CD14-positive monocyte (primary cell): ENCODE results near the gene AP3D1. TPM values are rescaled to one million over a fixed set of nuclear protein-coding genes. Genes with fewer than 3 reads are reported as not detected.

Experiments used
- DNase-seq, 3 donors: peaks; one replicate each; pipeline ENCODE4 v3.0.0-alpha.2; 2011 to 2022
- H2AFZ ChIP-seq: 2 replicates; pipeline ENCODE4 v1.6.0; 2012; ENCODE audit warnings: mild to moderate bottlenecking, low read depth, low read length, inconsistent platforms; ENCODE audit not compliant: insufficient read depth, poor library complexity, severe bottlenecking
- H3K27ac ChIP-seq, 2 donors: 1 replicate in 1 of 2; 2 replicates in 1 of 2; pipeline ENCODE4 v1.5.1; 2012 to 2013; ENCODE audit warnings: low read length in 2 of 2, control low read depth in 1 of 2, inconsistent platforms in 1 of 2, low read depth in 1 of 2, mild to moderate bottlenecking in 1 of 2
- H3K27me3 ChIP-seq, 2 donors: one replicate each; pipeline versions ENCODE4 v1.6.0 to v1.6.1; 2011 to 2013; ENCODE audit warnings: low read length in 2 of 2; ENCODE audit not compliant: control insufficient read depth in 2 of 2, insufficient read depth in 2 of 2
- H3K36me3 ChIP-seq, 2 donors: replicated peaks in 1 of 2; 1 replicate in 1 of 2; 2 replicates in 1 of 2; pipeline versions ENCODE4 v1.5.1 to v1.6.1; 2012 to 2013; ENCODE audit warnings: low read length in 2 of 2, control low read depth in 1 of 2, inconsistent platforms in 1 of 2, mild to moderate bottlenecking in 1 of 2; ENCODE audit not compliant: insufficient read depth in 2 of 2, control insufficient read depth in 1 of 2
- H3K4me1 ChIP-seq, 2 donors: 1 replicate in 1 of 2; 2 replicates in 1 of 2; pipeline versions ENCODE4 v1.5.1 to v1.6.1; 2012 to 2013; ENCODE audit warnings: low read length in 2 of 2, control low read depth in 1 of 2, inconsistent platforms in 1 of 2, mild to moderate bottlenecking in 1 of 2, moderate library complexity in 1 of 2; ENCODE audit not compliant: insufficient read depth in 2 of 2, control insufficient read depth in 1 of 2
- H3K4me2 ChIP-seq: replicated peaks from 2 replicates; pipeline ENCODE3; 2012; ENCODE audit warnings: low read length, moderate library complexity, mild to moderate bottlenecking; ENCODE audit not compliant: poor library complexity, severe bottlenecking; ENCODE audit errors: extremely low read depth
- H3K4me3 ChIP-seq, 3 experiments: fragments of 200-600 bp in 1 of 3; sonication (generic) in 1 of 3; replicated peaks in 1 of 3; 1 replicate in 2 of 3; 2 replicates in 1 of 3; pipeline ENCODE4 v1.5.1; 2011 to 2013; ENCODE audit warnings: low read length in 3 of 3, mild to moderate bottlenecking in 3 of 3, control low read depth in 2 of 3, low read depth in 2 of 3, inconsistent platforms in 1 of 3, moderate library complexity in 1 of 3
- H3K79me2 ChIP-seq: 2 replicates; pipeline ENCODE4 v1.6.0; 2012; ENCODE audit warnings: mild to moderate bottlenecking, control low read depth, inconsistent platforms, low read length, moderate library complexity; ENCODE audit not compliant: insufficient read depth
- H3K9ac ChIP-seq: 2 replicates; pipeline ENCODE4 v1.6.0; 2017; ENCODE audit warnings: low read length, mild to moderate bottlenecking; ENCODE audit not compliant: insufficient read depth, poor library complexity, severe bottlenecking
- H3K9me3 ChIP-seq, 2 donors: replicated peaks in 1 of 2; 1 replicate in 1 of 2; 2 replicates in 1 of 2; pipeline versions ENCODE4 v1.5.1 to v1.6.1; 2012 to 2013; ENCODE audit warnings: low read length in 2 of 2, control low read depth in 1 of 2; ENCODE audit not compliant: control insufficient read depth in 1 of 2, insufficient read depth in 1 of 2
- H4K20me1 ChIP-seq: 2 replicates; pipeline ENCODE4 v1.6.0; 2012; ENCODE audit warnings: mild to moderate bottlenecking, low read length, control low read depth, moderate library complexity; ENCODE audit not compliant: insufficient read depth
- H3K27ac Mint-ChIP-seq, 7 donors: one replicate each; pipeline ENCODE4 v1.8.0; 2020; ENCODE audit warnings: mild to moderate bottlenecking in 7 of 7, mixed read lengths in 7 of 7, moderate library complexity in 6 of 7, inconsistent platforms in 2 of 7
- H3K27me3 Mint-ChIP-seq, 3 donors: one replicate each; pipeline ENCODE4 v1.8.0; 2021 to 2022; ENCODE audit warnings: low read depth in 3 of 3, mild to moderate bottlenecking in 3 of 3, mixed read lengths in 3 of 3, moderate library complexity in 3 of 3, inconsistent platforms in 1 of 3
- H3K36me3 Mint-ChIP-seq, 2 donors: one replicate each; pipeline ENCODE4 v1.8.0; 2020; ENCODE audit warnings: mixed read lengths in 2 of 2, inconsistent platforms in 1 of 2, mild to moderate bottlenecking in 1 of 2
- H3K4me1 Mint-ChIP-seq: one replicate; pipeline ENCODE4 v1.8.0; 2020; ENCODE audit warnings: mild to moderate bottlenecking, mixed read lengths
- H3K4me3 Mint-ChIP-seq, 2 donors: one replicate each; pipeline ENCODE4 v1.8.0; 2020; ENCODE audit warnings: mild to moderate bottlenecking in 2 of 2, mixed read lengths in 2 of 2, moderate library complexity in 1 of 2
- H3K9me3 Mint-ChIP-seq, 7 donors: one replicate each; pipeline ENCODE4 v1.8.0; 2020 to 2022; ENCODE audit warnings: mixed read lengths in 7 of 7, mild to moderate bottlenecking in 6 of 7, moderate library complexity in 6 of 7, inconsistent platforms in 2 of 7
- CTCF ChIP-seq: fragments of 200-600 bp; IDR thresholded peaks from one replicate; pipeline ENCODE4 v1.8.0; 2022; ENCODE audit warnings: antibody characterized with exemption, mild to moderate bottlenecking
- WGBS: methylation state at CpG from one replicate; pipeline ENCODE4 v1.1.5; 2013; ENCODE audit warnings: missing lambda C conversion rate; ENCODE audit not compliant: insufficient coverage; 5-methylcytosine and 5-hydroxymethylcytosine counted together
- intact Hi-C, 2 donors: fragments of 100-400 bp; cut with micrococcal nuclease; formaldehyde crosslinking; loops; one replicate each; pipeline versions ENCODE4 v1.15.0 to v1.15.1; 2023
- polyA plus RNA-seq, 3 donors: library from polyadenylated mRNA; depleted of rRNA in 1 of 3; unstranded in 2 of 3; stranded (reverse) in 1 of 3; fragments of 300-500 nt in 2 of 3; fragments of >200 nt in 1 of 3; fragmentation: Illumina TruSeq in 2 of 3; gene quantifications; 1 replicate in 2 of 3; 2 replicates in 1 of 3; pipeline ENCODE4 v1.2.3, GENCODE V29; 2012 to 2021

Gene AP3D1
- polyA plus RNA-seq, 3 donors: 9.6 to 105 (median 12.4) TPM

DNA sequence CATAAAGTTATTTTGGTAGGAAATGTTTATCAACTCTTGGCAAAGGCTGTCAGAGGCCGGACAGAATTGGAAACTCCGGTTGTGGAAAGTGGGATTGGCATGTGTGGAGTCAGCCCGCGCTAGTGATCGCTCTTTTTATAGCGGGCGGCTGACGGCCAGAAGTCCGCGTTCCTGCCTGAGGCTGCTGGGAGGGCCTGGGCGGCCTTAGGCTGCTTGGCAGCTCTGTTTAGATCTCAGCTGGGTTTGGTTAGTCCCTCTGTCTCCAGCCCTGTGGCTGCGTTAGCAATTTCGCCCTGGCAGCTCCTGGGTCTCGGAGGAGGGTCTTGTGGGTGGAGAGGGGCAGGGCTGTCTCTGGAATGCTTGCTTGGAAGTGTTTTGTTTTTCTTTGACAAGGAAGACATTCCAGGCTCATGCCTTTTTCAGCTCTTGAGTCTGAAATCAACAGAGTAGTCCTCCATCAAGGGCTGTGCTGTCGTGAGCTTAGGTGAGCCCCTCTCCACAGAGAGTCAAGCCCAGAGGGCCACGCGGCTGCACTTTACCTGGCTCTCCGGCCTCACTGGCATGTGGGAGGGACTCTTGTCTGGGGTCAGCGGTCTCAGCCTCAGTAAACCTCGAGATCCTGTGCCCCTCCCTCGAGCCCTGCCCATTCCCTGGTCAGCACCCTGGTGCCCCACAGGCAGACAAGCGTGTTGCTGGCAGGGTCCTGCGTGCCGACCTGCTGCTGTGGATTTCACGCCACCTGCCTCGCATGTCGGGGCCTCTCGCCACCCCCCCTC is 34.9 kb upstream of the AP3D1 start:
- Histone ChIP-seq H3K4me1 (peaks cover 21 to 26% of the 10 kb centered on the region in 2 donors), H3K9me3 (no peaks in the 10 kb centered on the region), H3K27me3 (no peaks in the 10 kb centered on the region), H3K9ac (no peak overlapping the region), H3K4me3 (no peak overlapping the region), H3K79me2 (peaks cover 76% of the 10 kb centered on the region), H4K20me1 (peaks cover 78% of the 10 kb centered on the region), H3K36me3 (peaks cover 49 to 77% of the 10 kb centered on the region in 2 donors), H2AFZ (no peak overlapping the region), H3K4me2 (no peak overlapping the region), H3K27ac (no peak overlapping the region)
- intact Hi-C loops: loop anchor here in 1 of 2 donors (5.0 kb wide), 1 partner anchor 34 kb away; the partner anchor contains the start of gene AP3D1
- no peak overlapping the region for H3K4me3 Mint-ChIP-seq
- H3K27me3 Mint-ChIP-seq: peaks cover 0 to 4% (median 2%) of the 10 kb centered on the region in 3 donors
- peaks cover 24% of the 10 kb centered on the region for H3K4me1 Mint-ChIP-seq
- H3K36me3 Mint-ChIP-seq: peaks cover 60 to 82% of the 10 kb centered on the region in 2 donors
- peaks cover 0 to 3% (median 0%) of the 10 kb centered on the region in 7 donors for H3K9me3 Mint-ChIP-seq
- 95% methylated on average over 24 of the region's 28 CpGs for WGBS
- H3K27ac Mint-ChIP-seq: peak overlapping the region in 4 of 7 donors; percentile 35 to 92 (median 66)
- no peak for TF ChIP-seq CTCF
- DNase-seq: no peak

DNA sequence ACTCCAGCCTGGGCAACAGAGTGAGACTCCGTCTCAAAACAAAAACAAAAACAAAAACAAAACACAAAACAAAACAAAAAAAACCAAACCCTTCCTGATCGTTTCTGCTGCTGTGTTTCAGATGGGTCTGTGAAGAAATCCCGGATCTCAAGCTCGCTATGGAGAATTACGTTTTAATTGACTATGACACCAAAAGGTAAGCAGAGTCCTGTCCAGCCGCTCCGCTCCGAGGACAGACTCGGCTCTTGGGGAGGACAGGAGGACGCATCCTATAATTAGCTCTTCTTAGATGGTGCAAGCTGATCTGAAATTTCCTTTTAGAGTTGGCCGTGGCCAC is 34.3 kb upstream of the AP3D1 start:
- H3K79me2 ChIP-seq: peaks cover 77% of the 10 kb centered on the region
- Mint-ChIP-seq H3K27me3 (peaks cover 0 to 4% (median 2%) of the 10 kb centered on the region in 3 donors), H3K4me3 (no peak overlapping the region), H3K36me3 (peaks cover 58 to 82% of the 10 kb centered on the region in 2 donors), H3K9me3 (peaks cover 0 to 3% (median 0%) of the 10 kb centered on the region in 7 donors), H3K4me1 (peaks cover 24% of the 10 kb centered on the region), H3K27ac (peak overlapping the region in 1 of 7 donors; percentile 42)
- no peak overlapping the region for H3K4me3 ChIP-seq
- TF ChIP-seq CTCF: no peak
- H3K4me1 ChIP-seq: peaks cover 21 to 26% of the 10 kb centered on the region in 2 donors
- H3K9ac ChIP-seq: no peak overlapping the region
- H3K36me3 ChIP-seq: peaks cover 49 to 77% of the 10 kb centered on the region in 2 donors
- no peak overlapping the region for H3K4me2 ChIP-seq
- intact Hi-C loops: loop anchor here in 1 of 2 donors (5.0 kb wide), 1 partner anchor 33 kb away; the partner anchor contains the start of gene AP3D1
- no peaks in the 10 kb centered on the region for H3K9me3 ChIP-seq
- DNase-seq: no peak
- 97% methylated on average over 10 of the region's 11 CpGs for WGBS
- peaks cover 78% of the 10 kb centered on the region for H4K20me1 ChIP-seq
- H3K27me3 ChIP-seq: no peaks in the 10 kb centered on the region
- H2AFZ ChIP-seq: no peak overlapping the region
- no peak overlapping the region for H3K27ac ChIP-seq
